Mesodermal cell (in vitro differentiated cells): ENCODE measurements around the gene FBXO27.
"Not testable (repeated sequence)": the region's sequence is repeated elsewhere in the genome, so short reads cannot be mapped to it uniquely, and the experiment has no call there.

ENCODE experiments used
- H3K27ac ChIP-seq: 2 replicates; pipeline ENCODE4 v1.7.0; 2013; ENCODE audit warnings: mild to moderate bottlenecking, low read depth, low read length, moderate library complexity; ENCODE audit not compliant: severe bottlenecking
- H3K36me3 ChIP-seq: 2 replicates; pipeline ENCODE4 v1.7.1; 2013; ENCODE audit warnings: mild to moderate bottlenecking, low read length, moderate library complexity; ENCODE audit not compliant: control insufficient read depth, insufficient read depth
- H3K4me1 ChIP-seq: one replicate; pipeline ENCODE4 v1.7.1; 2013; ENCODE audit warnings: mild to moderate bottlenecking, low read length; ENCODE audit not compliant: insufficient read depth, control insufficient read depth, poor library complexity, severe bottlenecking
- H3K4me3 ChIP-seq: 2 replicates; pipeline ENCODE4 v1.7.0; 2013; ENCODE audit warnings: low read length, control low read depth, mild to moderate bottlenecking; ENCODE audit not compliant: insufficient read depth, poor library complexity, severe bottlenecking; ENCODE audit errors: extremely low read depth
- H3K9me3 ChIP-seq: 2 replicates; pipeline ENCODE4 v1.7.1; 2013; ENCODE audit warnings: mild to moderate bottlenecking, low read length, moderate library complexity; ENCODE audit not compliant: control insufficient read depth
- WGBS, 2 experiments: methylation state at CpG; one replicate each; pipeline ENCODE4 v1.1.5; 2013; ENCODE audit warnings: missing lambda C conversion rate in 2 of 2; ENCODE audit not compliant: insufficient coverage in 2 of 2; 5-methylcytosine and 5-hydroxymethylcytosine counted together

The FBXO27 gene

DNA sequence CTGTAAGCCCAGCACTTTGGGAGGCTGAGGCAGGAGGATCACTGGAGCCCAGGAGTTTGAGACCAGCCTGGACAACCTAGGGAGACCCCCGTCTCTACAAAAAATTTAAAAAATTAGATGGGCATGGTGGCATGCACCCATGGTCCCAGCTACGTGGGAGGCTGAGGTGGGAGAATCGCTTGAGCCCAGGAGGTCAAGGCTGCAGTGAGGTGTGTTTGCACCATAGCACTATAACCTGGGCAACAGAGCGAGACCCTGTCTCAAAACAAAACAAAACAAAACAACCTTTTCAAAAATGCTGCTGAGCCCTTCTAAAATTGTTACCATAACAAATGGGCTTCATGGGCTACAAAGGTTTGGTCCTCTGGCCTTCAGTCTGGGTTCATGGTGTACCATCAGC, 43.7 kb downstream of the FBXO27 start:
- H3K4me3 ChIP-seq, H3K36me3 ChIP-seq, H3K9me3 ChIP-seq, H3K4me1 ChIP-seq: not testable (repeated sequence)
- H3K27ac ChIP-seq, result peak overlapping the region; percentile 37
- 87 to 91% methylated on average over 2 to 3 of the region's 4 CpGs for WGBS, 2 experiments

DNA sequence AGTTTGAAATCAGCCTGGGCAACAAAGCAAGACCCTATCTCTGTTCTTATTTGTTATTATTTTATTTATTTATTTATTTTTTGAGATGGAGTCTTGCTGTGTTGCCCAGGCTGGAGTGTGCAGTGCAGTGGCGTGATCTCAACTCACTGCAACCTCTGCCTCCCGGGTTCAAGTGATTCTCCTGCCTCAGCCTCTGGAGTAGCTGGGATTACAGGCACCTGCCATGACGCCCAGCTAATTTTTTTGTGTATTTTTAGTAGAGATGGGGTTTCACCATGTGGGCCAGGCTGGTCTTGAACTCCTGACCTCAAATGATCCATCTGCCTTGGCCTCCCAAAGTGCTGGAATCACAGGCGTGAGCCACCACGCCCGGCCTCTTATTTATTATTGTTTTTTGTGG, 44.6 kb downstream of the FBXO27 start:
- not testable (repeated sequence) for H3K4me3 ChIP-seq
- 70 to 95% methylated on average over 2 to 5 of the region's 6 CpGs for WGBS, 2 experiments

DNA sequence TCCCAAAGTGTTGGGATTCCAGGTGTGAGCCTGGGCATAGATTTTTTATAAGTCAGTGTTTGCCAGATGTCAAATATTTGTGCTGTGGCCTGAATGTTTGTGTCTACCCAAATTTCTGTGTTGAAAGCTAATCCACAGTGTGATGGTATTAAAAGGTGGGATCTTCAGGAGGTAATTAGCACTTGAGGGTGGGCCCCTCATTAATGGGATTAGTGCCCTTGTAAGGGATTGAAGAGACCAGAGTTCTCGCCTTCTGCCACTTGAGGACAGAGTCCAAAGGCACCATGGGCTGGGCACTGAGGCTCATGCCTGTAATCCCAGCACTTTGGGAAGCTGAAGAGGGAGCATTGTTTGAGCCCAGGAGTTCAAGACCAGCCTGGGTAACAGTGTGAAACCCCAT, 47.1 kb downstream of the FBXO27 start:
- peaks cover 11% of the 10 kb centered on the region for H3K9me3 ChIP-seq
- no peak overlapping the region for H3K4me3 ChIP-seq
- no peak overlapping the region for H3K27ac ChIP-seq
- 100% methylated on average over 1 of the region's 1 CpG for WGBS, 2 experiments
- H3K36me3 ChIP-seq, result no peaks in the 10 kb centered on the region
- H3K4me1 ChIP-seq, result no peaks in the 10 kb centered on the region

More for the DNA sequence above, 44.6 kb downstream of the FBXO27 start:
- H3K4me1 ChIP-seq, H3K27ac ChIP-seq, H3K9me3 ChIP-seq, H3K36me3 ChIP-seq: not testable (repeated sequence)

DNA sequence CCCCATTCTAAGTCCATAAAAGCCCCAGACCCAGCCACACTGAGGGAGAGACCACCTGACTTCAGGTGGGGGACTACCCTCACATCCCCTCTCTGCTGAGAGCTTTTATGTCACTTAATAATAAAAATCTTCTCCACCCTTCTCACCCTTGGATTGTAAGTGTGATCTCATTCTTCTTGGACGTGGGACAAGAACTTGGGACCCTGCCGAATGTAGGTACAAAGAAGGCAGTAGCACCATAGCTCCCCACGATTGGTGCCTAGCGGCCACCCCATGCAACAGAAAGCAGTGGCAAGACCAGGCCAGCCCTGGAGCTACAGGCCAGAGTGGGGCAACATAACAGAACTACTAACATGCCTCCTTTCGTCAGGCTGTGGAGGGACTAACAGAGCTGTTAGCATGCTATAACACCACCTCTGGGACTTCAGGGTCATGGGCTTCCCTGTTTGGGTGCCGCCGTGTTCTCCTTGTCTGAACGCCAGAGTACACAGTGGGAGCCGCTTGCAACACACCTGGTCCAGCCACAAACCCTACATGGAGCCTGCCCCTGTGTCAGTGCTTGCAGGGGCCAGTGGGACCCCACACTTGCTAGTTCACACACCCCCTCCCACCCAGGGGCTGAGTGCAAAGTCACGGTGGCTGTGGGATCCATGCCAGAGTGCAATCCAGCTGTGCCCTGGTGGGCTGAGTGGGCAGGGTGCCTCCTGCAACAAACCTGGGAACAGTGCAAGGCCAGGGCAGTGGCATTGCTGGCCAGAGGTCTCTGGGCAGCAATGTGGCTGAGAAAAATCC, 51.6 kb downstream of the FBXO27 start:
- peaks cover 6% of the 10 kb centered on the region for H3K4me1 ChIP-seq
- no peak overlapping the region for H3K27ac ChIP-seq
- 89 to 94% methylated on average over 9 to 10 of the region's 10 CpGs for WGBS, 2 experiments
- no peaks in the 10 kb centered on the region for H3K36me3 ChIP-seq
- H3K4me3 ChIP-seq, result no peak overlapping the region
- H3K9me3 ChIP-seq, result peaks cover 11% of the 10 kb centered on the region

DNA sequence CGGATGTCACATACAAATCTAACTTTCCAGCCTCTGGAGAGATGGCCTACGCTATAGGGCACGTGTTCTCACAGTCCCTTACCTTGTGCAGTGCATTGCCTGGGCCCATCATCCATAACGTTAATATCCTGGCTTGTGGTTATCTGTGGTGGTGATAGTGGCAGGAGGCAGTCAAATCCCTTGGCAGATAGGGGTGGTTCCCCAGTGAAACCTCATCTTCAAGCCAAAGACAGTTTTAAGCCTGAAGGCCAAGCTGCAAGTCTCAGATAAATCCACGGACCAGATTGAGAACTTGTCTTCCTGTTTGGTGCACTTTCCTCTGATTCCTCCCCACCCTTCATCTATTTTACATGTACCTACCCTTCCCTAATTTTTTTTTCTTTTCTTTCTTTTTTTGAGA, 52.5 kb downstream of the FBXO27 start:
- WGBS, 2 experiments, result 91 to 98% methylated on average over 4 to 5 of the region's 5 CpGs
- H3K27ac ChIP-seq, result no peak overlapping the region
- peaks cover 11% of the 10 kb centered on the region for H3K9me3 ChIP-seq
- H3K36me3 ChIP-seq, result no peaks in the 10 kb centered on the region
- H3K4me1 ChIP-seq, result peaks cover 6% of the 10 kb centered on the region
- no peak overlapping the region for H3K4me3 ChIP-seq

DNA sequence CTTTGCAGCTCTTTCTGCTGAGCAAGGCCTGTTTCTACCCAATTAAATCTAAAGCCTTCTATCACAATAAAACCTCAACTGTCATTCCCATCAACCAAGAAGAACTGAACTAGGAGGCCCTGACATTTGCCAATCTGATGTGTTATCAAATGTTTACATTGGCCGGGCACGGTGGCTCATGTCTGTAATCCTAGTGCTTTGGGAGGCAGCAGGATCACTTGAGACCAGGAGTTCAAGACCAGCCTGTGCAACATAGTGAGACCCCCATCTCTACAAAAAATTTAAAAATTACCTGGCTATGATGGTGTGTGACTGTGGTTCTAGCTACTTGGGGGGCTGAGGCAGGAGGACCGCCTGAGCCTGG, 54.0 kb downstream of the FBXO27 start:
- WGBS, 2 experiments, result 89 to 90% methylated on average over 2 to 3 of the region's 3 CpGs
- H3K36me3 ChIP-seq, result peaks cover 4% of the 10 kb centered on the region
- peak overlapping the region; percentile 32 for H3K27ac ChIP-seq

DNA sequence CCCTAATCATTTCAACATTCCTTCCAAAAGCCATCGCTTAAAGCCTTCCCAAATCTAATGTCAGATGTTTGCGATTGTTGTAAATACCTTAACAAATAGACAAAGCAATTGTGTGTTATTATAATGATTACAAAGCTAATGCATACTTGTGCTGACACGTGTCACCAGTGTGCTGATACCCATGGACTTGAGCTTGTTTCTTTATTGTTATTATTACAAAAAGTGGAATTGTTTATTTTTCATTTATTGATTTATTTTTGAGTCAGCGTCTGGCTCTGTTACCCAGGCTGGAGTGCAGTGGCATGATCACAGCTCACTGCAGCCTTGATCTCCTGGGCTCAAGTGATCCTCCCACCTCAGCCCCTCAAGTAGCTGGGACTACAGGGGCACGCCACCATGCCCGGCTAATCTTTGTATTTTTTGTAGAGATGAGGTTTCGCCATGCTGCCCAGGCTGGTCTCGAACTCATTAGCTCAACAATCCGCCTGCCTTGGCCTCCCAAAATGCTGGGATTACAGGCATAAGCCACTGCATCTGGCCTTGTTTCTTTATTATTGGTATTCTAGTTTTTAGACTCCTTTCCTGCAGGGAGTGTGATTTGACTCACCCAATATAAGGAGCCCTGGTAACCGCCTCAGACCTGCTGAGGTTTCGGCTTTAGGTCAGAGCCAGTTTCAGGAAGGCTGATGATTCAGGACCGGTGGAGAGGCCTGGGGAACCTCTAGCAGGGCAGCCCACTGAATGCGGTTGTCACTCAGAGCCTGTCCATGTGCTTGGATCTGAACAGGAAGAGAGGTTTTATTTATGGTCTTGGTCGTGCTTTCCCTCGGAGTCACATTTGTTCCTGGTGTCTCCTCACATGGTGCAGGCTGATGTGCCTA, 54.7 kb downstream of the FBXO27 start:
- Histone ChIP-seq H3K4me1 (peaks cover 6% of the 10 kb centered on the region), H3K27ac (peak overlapping the region; percentile 32), H3K36me3 (peaks cover 5% of the 10 kb centered on the region), H3K9me3 (peaks cover 11% of the 10 kb centered on the region), H3K4me3 (no peak overlapping the region)
- 87 to 89% methylated on average over 6 to 11 of the region's 15 CpGs for WGBS, 2 experiments

More for the DNA sequence above, 54.0 kb downstream of the FBXO27 start:
- H3K9me3 ChIP-seq, result peaks cover 11% of the 10 kb centered on the region
- H3K4me1 ChIP-seq, result peaks cover 6% of the 10 kb centered on the region
- H3K4me3 ChIP-seq, result no peak overlapping the region

DNA sequence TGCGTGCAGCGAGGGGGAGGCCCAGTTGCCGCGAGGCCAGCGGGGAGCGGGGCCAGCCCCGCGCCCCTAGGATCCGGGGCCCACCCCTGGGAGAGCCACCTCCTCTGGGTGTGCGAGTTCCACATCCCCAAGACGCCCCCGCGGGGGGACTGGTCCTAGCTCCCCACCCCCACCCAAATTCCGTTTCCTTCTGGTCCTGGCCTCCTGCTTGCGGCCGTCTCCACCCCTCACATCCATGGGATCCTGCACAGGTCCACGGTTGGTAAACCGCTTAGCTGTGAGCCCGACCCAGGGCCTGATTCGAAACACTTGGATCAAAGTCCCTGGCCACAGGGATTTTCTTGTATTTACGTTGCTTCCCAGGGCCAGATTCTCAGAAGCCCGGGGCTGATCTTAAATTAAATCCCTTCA, 56.5 kb downstream of the FBXO27 start:
- H3K36me3 ChIP-seq, result peaks cover 10% of the 10 kb centered on the region
- H3K27ac ChIP-seq, result peak overlapping the region; percentile 66
- peaks cover 6% of the 10 kb centered on the region for H3K4me1 ChIP-seq
- H3K9me3 ChIP-seq, result peaks cover 6% of the 10 kb centered on the region
- peak overlapping the region; percentile 69 for H3K4me3 ChIP-seq
- WGBS, 2 experiments, result 2 to 3% methylated on average over 15 of the region's 22 CpGs

DNA sequence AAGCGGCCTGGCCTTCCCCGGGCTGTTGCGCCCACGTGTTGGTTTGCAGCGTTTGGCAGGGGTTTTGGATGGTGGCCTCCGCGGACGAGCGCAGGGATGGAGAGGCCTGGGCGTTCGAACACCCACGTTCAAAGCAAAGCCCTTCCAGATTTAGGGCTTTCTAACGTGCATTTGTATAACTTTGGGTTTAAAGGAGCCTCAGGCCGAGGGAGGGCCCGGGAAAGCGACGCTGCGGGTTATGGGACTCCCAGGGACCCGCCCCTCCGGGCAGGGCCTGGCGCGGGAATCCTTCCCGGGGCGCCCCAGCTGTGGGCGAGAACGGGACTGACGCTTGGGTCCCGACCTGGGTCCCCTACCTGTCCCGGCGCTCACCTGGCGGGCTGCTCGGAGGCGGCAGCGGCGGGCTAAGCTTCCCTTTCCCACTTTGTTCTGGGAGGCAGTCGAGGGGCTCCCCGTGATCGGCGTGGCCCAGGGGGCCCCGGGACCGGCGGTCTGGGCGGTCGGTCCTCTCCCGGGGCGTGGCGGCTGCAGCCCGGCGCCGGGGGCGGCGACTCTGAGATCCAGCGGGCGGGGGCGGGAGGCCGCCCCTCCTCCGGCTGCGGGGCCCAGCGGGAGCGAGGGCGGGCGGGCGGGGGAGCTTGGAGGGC, 57.0 kb downstream of the FBXO27 start, which contains the start of gene FBXO17:
Gene FBXO17 (minus strand): TSS at position 529 of the 647 bp plus-strand sequence. CDS start 25,423 bp downstream, outside the sequence.
- Histone ChIP-seq H3K4me3 (peak within 1 kb of the TSS; percentile 69), H3K36me3 (peaks cover 10% of the 10 kb centered on the region), H3K27ac (peak within 1 kb of the TSS; percentile 66), H3K4me1 (peaks cover 6% of the 10 kb centered on the region), H3K9me3 (peaks cover under 1% of the 10 kb centered on the region)
- 1% methylated on average over 36 to 39 of the region's 63 CpGs for WGBS, 2 experiments

DNA sequence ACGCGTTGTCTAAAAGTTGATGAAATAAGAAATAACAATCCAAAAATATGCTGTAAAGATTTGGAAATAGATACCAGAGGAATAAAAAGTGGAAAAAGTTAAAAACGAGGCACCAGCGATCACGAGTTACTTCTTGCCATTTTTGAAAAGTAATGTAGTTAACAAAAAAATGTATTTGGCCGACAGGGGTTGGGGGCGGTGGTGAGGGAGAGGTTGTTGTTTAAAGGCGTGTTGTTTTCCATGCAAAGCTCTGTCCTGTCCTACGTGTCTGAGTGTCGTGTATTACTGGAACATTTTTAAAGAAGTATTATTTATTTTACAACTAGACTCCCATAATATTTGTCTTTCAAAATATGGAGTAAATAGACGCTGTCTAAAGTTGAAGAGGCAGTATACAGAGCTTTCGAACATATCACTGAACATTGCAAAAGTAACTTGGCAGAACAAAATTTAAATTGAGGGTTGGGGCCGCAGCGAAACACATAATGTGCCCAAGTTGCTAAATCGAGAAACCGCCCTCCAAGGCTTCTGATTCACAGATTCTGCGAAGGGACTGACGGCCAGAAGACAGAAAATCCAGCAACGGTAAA, 57.6 kb downstream of the FBXO27 start:
- Histone ChIP-seq H3K36me3 (peaks cover 10% of the 10 kb centered on the region), H3K9me3 (no peaks in the 10 kb centered on the region), H3K27ac (no peak overlapping the region), H3K4me1 (peaks cover 6% of the 10 kb centered on the region), H3K4me3 (peak overlapping the region; percentile 69)
- WGBS, 2 experiments, result 23 to 25% methylated on average over 11 to 13 of the region's 19 CpGs
